NCI-H1048 (cell line): ENCODE data around the gene CAMKV.
"Not testable (repeated sequence)": the region's sequence is repeated elsewhere in the genome, so short reads cannot be mapped to it uniquely, and the experiment has no call there.

ENCODE experiments used
- DNase-seq: peaks from one replicate; lab custom pipeline; 2025; lab: John Stamatoyannopoulos, UW

The CAMKV gene

GRCh38 chr3:49855662-49856061 is 14.0 kb downstream of the CAMKV start:
- no peak for DNase-seq

- DNase-seq = no peak
These were observed 24.0 kb downstream of the CAMKV start for GRCh38 chr3:49845694-49846093.

GRCh38 chr3:49844464-49845183 is 25.1 kb downstream of the CAMKV start:
- DNase-seq = no peak

- no peak for DNase-seq
These were observed 26.7 kb downstream of the CAMKV start for GRCh38 chr3:49842843-49843517.

GRCh38 chr3:49841806-49842205 is 27.9 kb downstream of the CAMKV start:
- DNase-seq = no peak

GRCh38 chr3:49841126-49841696 is 28.5 kb downstream of the CAMKV start:
- no peak for DNase-seq

GRCh38 chr3:49840388-49840787 is 29.3 kb downstream of the CAMKV start:
- DNase-seq = no peak

- no peak for DNase-seq
These were observed 30.4 kb downstream of the CAMKV start for GRCh38 chr3:49839193-49839809.

GRCh38 chr3:49831341-49831740 is 38.4 kb downstream of the CAMKV start:
- DNase-seq = no peak

GRCh38 chr3:49826016-49826415 is 43.7 kb downstream of the CAMKV start:
- DNase-seq = no peak

- not testable (repeated sequence) for DNase-seq
These were observed 46.6 kb downstream of the CAMKV start for GRCh38 chr3:49823131-49823530.

- no peak for DNase-seq
These were observed 56.1 kb downstream of the CAMKV start, which contains the start of gene UBA7 for GRCh38 chr3:49813497-49814174. Gene UBA7, minus strand, starts transcription at chr3:49813953. Its CDS starts 166 bp downstream, at chr3:49813787.

- DNase-seq = no peak
These were observed 56.7 kb downstream of the CAMKV start for GRCh38 chr3:49812916-49813496.
